Liver (tissue), 3 donors: ENCODE data around the gene PRRT3.

Experiments used
- GABPA ChIP-seq, 2 donors: IDR thresholded peaks in 1 of 2; conservative IDR thresholded peaks in 1 of 2; 2 replicates each; pipeline ENCODE4 v1.6.1; 2016; ENCODE audit warnings: antibody characterized with exemption in 2 of 2, mild to moderate bottlenecking in 1 of 2, moderate library complexity in 1 of 2
- HNF4G ChIP-seq: IDR thresholded peaks from 2 replicates; pipeline ENCODE4 v1.6.1; 2016; ENCODE audit warnings: antibody characterized with exemption
- JUND ChIP-seq, 2 donors: IDR thresholded peaks; 2 replicates each; pipeline ENCODE4 v1.6.1; 2016; ENCODE audit warnings: antibody characterized with exemption in 2 of 2
- RAD21 ChIP-seq, 2 donors: IDR thresholded peaks; 2 replicates each; pipeline ENCODE4 v1.6.1; 2016; ENCODE audit warnings: antibody characterized with exemption in 2 of 2, mild to moderate bottlenecking in 2 of 2
- SP1 ChIP-seq: IDR thresholded peaks from 2 replicates; pipeline ENCODE4 v1.6.1; 2018; ENCODE audit warnings: antibody characterized with exemption, mild to moderate bottlenecking
- TAF1 ChIP-seq: conservative IDR thresholded peaks from 2 replicates; pipeline ENCODE4 v1.6.1; 2016; ENCODE audit warnings: antibody characterized with exemption, mild to moderate bottlenecking
- YY1 ChIP-seq: IDR thresholded peaks from 2 replicates; pipeline ENCODE4 v1.6.1; 2016; ENCODE audit warnings: antibody characterized with exemption, mild to moderate bottlenecking
- TF ChIP-seq, protein P1 (sequence below): fragments of 150-350 bp; IDR thresholded peaks from 2 replicates; pipeline ENCODE4 v1.5.1; 2017; ENCODE audit warnings: improper control_type of control experiment, low read depth, low read length; ENCODE audit not compliant: missing input control
- TF ChIP-seq, protein P2 (sequence below): IDR thresholded peaks from 2 replicates; pipeline ENCODE4 v1.6.1; 2016; ENCODE audit warnings: antibody characterized with exemption
- TF ChIP-seq, protein P3 (sequence below): IDR thresholded peaks from 2 replicates; pipeline ENCODE4 v1.6.1; 2016; ENCODE audit warnings: antibody characterized with exemption, mild to moderate bottlenecking
- TF ChIP-seq, protein P4 (sequence below): IDR thresholded peaks from 2 replicates; pipeline ENCODE4 v1.6.1; 2016; ENCODE audit warnings: antibody characterized with exemption
- donor health status: healthy.
- donor health status: healthy.

DNA sequence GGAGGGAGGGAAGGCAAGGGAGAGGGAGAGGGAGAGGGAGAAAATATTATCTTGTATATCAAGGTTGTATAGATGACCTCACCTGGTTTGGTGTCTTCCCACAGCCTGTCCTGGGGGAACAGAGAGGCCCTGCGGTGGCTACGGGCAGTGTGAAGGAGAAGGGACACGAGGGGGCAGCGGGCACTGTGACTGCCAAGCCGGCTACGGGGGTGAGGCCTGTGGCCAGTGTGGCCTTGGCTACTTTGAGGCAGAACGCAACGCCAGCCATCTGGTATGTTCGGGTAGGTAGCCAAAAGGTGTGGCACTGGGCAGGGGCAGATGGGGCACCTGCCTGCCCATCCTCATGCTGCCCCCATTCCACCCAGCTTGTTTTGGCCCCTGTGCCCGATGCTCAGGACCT, 11.5 kb downstream of the PRRT3 start:
- TF ChIP-seq TAF1 (no peak), GABPA (IDR thresholded peaks at IDR 0.05 in 1 of 2, conservative IDR thresholded peaks at IDR 0.05 in 1 of 2) (no peak), YY1 (no peak), JUND (IDR thresholded peaks at IDR 0.05) (no peak), RAD21 (IDR thresholded peaks at IDR 0.05) (no peak), SP1 (no peak), HNF4G (no peak)
- TF ChIP-seq, protein P1, sequence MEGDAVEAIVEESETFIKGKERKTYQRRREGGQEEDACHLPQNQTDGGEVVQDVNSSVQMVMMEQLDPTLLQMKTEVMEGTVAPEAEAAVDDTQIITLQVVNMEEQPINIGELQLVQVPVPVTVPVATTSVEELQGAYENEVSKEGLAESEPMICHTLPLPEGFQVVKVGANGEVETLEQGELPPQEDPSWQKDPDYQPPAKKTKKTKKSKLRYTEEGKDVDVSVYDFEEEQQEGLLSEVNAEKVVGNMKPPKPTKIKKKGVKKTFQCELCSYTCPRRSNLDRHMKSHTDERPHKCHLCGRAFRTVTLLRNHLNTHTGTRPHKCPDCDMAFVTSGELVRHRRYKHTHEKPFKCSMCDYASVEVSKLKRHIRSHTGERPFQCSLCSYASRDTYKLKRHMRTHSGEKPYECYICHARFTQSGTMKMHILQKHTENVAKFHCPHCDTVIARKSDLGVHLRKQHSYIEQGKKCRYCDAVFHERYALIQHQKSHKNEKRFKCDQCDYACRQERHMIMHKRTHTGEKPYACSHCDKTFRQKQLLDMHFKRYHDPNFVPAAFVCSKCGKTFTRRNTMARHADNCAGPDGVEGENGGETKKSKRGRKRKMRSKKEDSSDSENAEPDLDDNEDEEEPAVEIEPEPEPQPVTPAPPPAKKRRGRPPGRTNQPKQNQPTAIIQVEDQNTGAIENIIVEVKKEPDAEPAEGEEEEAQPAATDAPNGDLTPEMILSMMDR = no peak
- TF ChIP-seq, protein P2, sequence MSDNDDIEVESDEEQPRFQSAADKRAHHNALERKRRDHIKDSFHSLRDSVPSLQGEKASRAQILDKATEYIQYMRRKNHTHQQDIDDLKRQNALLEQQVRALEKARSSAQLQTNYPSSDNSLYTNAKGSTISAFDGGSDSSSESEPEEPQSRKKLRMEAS = no peak
- TF ChIP-seq, protein P3, sequence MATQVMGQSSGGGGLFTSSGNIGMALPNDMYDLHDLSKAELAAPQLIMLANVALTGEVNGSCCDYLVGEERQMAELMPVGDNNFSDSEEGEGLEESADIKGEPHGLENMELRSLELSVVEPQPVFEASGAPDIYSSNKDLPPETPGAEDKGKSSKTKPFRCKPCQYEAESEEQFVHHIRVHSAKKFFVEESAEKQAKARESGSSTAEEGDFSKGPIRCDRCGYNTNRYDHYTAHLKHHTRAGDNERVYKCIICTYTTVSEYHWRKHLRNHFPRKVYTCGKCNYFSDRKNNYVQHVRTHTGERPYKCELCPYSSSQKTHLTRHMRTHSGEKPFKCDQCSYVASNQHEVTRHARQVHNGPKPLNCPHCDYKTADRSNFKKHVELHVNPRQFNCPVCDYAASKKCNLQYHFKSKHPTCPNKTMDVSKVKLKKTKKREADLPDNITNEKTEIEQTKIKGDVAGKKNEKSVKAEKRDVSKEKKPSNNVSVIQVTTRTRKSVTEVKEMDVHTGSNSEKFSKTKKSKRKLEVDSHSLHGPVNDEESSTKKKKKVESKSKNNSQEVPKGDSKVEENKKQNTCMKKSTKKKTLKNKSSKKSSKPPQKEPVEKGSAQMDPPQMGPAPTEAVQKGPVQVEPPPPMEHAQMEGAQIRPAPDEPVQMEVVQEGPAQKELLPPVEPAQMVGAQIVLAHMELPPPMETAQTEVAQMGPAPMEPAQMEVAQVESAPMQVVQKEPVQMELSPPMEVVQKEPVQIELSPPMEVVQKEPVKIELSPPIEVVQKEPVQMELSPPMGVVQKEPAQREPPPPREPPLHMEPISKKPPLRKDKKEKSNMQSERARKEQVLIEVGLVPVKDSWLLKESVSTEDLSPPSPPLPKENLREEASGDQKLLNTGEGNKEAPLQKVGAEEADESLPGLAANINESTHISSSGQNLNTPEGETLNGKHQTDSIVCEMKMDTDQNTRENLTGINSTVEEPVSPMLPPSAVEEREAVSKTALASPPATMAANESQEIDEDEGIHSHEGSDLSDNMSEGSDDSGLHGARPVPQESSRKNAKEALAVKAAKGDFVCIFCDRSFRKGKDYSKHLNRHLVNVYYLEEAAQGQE = no peak
- TF ChIP-seq, protein P4, sequence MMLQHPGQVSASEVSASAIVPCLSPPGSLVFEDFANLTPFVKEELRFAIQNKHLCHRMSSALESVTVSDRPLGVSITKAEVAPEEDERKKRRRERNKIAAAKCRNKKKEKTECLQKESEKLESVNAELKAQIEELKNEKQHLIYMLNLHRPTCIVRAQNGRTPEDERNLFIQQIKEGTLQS = no peak
